GM19397 (cell line): ENCODE results near the gene C10orf105.

ENCODE experiments used
- ATAC-seq: cut with Tn5 transposase; IDR thresholded peaks from one replicate; pipeline ENCODE4 v1.9.1; 2021; ENCODE audit warnings: mild to moderate bottlenecking, moderate library complexity; ENCODE audit not compliant: unreplicated experiment

Gene C10orf105

GRCh38 chr10:71703577-71703976, 16.0 kb downstream of the C10orf105 start:
- no peak for ATAC-seq

GRCh38 chr10:71701496-71702132, 18.0 kb downstream of the C10orf105 start:
- no peak for ATAC-seq

- no peak for ATAC-seq
Observed at GRCh38 chr10:71700731-71701368, 18.7 kb downstream of the C10orf105 start.

GRCh38 chr10:71698737-71699136, 20.8 kb downstream of the C10orf105 start:
- ATAC-seq: no peak

GRCh38 chr10:71697938-71698709, 21.5 kb downstream of the C10orf105 start:
- no peak for ATAC-seq

- ATAC-seq: no peak
Observed at GRCh38 chr10:71696628-71697326, 22.8 kb downstream of the C10orf105 start.

GRCh38 chr10:71695502-71696476, 23.8 kb downstream of the C10orf105 start:
- ATAC-seq: no peak

GRCh38 chr10:71694567-71694968, 25.0 kb downstream of the C10orf105 start:
- peak; percentile 86 for ATAC-seq

GRCh38 chr10:71694039-71694501, 25.5 kb downstream of the C10orf105 start:
- peak; percentile 16 for ATAC-seq

GRCh38 chr10:71693377-71693776, 26.2 kb downstream of the C10orf105 start:
- no peak for ATAC-seq

- ATAC-seq: no peak
Observed at GRCh38 chr10:71692598-71693306, 26.8 kb downstream of the C10orf105 start.

GRCh38 chr10:71691405-71691804, 28.2 kb downstream of the C10orf105 start:
- ATAC-seq: no peak

- ATAC-seq: no peak
Observed at GRCh38 chr10:71690094-71690720, 29.4 kb downstream of the C10orf105 start.

- no peak for ATAC-seq
Observed at GRCh38 chr10:71688256-71688655, 31.3 kb downstream of the C10orf105 start.

- ATAC-seq: no peak
Observed at GRCh38 chr10:71687480-71687879, 32.1 kb downstream of the C10orf105 start.

GRCh38 chr10:71687077-71687476, 32.5 kb downstream of the C10orf105 start:
- ATAC-seq: no peak

- no peak for ATAC-seq
Observed at GRCh38 chr10:71685554-71686232, 33.9 kb downstream of the C10orf105 start.
